NCI-H2171 (cell line): ENCODE data around the gene HLA-DPB1.
"Not testable (repeated sequence)": the region's sequence is repeated elsewhere in the genome, so short reads cannot be mapped to it uniquely, and the experiment has no call there.

Experiments
- DNase-seq: peaks from one replicate; lab custom pipeline; 2025; lab: John Stamatoyannopoulos, UW

The HLA-DPB1 gene

DNA sequence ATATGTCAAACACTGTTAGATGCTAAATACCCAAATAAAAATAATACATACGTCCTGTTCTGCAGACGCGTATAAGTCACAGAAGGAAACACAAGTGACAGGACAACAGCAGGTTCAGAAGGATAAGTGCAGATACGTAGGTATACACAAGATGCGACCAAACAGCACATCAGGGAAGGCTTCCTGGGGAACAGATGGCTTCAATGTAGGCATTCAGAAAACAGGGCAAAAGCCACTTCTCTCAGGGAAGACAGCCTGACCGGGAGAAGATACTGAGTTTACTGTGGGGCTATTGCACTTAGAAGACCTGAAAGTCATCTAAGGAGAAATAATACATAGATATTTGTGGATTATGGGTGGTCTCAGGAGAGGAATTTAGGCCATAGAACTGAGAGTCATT lies 4.2 kb upstream of the HLA-DPB1 start:
- no peak for DNase-seq

DNA sequence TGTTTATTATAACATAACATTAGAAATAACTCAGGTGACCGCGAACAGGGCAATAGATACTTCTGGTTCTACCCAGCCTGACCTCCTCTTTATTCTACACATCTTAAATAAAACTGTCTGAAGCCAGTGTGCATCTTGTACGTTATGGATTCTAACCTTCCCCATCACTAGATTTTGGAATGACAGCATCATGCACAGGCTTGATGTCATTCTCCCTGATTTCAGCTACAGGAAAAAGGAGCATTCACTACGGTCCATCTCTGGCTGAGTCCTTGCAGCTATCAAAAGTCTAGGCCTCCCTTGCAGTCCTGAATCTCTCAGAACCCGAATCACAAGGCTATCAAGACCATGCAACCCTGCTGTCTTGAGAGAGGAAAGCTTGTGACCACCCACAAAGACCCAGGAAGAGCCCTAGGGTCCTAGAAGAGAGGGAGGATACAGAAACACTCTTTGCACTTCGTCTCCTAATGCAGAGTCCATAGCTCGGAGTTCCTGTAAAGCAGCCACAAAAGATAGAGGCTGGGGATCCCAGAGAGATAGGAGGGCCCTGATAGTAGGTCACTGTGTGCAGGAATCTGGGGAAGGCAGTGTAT lies 3.2 kb upstream of the HLA-DPB1 start:
- DNase-seq = no peak

DNA sequence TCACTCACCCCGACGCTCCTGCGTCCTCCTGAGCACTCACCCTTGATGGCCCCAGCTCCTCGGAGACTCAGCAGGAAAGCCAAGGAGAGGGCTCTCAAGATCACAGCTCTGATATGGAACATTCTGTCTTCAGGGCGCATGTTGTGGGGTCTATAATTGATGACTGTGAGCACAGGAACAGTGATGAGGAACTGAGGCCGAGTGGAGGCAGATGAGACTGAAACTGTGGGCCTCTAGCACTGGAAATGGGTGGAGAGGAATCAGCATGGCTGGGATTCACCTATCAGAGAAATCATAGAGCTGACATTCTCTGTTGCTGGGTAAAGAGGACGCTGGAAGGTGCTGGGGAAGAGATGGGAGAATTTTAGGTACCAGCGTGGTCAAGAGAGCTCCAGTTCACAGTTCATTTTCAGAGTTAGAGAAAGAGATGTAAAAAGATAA lies 2.3 kb upstream of the HLA-DPB1 start, which contains the start of gene HLA-DPA1:
Gene HLA-DPA1 (minus strand): TSS at position 219 of the 441 bp plus-strand sequence.
- DNase-seq = no peak

DNA sequence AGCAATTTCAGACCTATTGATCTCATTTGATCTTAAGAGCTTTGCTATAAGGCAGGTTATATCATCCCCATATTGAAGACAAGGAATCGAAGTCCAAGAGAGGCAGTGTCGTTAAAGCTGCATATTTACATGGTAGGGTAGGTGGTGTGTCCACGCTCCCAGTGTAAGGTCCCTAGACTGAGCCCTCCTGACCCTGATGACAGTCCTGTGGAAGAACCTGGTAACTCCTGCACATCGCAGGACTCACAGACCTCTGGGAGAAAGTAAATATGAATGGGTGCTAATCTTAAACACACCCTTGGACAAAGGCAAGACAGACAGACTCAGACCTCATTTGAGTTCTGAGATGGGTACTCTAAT lies 602 bp upstream of the HLA-DPB1 start:
- DNase-seq = no peak

DNA sequence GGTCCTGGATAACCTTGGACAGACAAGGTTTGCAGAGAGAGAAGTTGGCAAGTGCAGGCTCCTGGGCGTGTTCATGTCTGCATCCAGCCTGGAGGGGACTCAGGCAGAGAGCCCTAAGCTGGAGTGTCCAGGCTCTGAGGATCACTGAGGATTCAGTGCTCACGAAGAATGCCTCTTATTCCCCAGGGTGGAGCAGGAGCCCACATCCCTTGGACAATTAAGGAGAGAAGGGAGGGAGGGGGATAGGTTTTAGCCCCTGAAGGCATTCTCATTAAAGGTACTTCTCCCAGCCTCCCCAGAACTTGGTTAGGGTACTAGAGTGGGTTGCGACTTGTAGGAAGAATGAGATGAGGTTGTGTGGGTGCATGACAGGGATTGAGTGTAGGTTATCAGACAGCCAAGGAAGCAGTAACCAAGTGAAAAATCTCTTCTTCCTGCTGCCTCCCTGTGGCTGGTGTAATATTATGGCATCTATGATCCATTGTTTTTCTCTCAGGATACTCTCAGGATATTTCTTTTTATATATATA lies 680 bp downstream of the HLA-DPB1 start:
- DNase-seq = no peak

DNA sequence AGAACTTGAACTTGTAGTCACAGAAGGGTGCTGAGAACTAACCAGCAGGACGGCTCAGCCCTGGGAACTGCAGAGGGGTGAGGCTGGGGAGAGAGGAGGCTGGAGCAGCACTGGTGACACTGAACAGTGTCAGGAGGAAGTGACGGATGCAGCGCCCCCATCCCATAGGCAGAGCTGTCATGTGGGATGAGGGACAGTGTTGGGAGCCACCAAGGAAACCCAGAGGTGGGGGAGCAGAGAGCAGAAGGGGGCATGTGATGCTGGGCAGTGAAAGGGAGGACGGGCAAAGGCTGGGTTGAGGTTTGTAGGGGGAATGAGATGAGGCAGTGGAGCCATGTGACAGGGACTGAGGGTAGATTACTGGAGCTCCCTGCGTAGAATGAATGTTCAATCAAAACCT lies 2.1 kb downstream of the HLA-DPB1 start:
- DNase-seq = no peak

DNA sequence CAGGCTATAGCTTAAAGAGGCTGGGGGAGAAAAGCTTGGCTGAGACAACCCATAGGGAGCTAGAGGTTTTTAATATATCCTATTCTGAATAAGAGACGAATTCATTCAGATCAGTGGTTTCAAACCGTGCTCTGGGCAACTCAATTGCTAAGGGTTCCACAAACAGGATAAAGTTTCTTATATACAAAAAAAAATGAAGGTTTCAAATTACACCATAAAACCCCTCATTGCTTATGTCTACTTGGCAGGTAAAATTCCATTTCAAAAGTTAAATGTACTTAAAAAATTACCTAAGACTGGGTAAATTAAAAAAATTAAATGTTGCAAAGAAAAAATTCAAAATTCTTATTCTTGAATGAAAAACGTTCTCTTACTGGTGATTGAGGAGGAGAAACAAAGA lies 2.7 kb downstream of the HLA-DPB1 start:
- DNase-seq = no peak

DNA sequence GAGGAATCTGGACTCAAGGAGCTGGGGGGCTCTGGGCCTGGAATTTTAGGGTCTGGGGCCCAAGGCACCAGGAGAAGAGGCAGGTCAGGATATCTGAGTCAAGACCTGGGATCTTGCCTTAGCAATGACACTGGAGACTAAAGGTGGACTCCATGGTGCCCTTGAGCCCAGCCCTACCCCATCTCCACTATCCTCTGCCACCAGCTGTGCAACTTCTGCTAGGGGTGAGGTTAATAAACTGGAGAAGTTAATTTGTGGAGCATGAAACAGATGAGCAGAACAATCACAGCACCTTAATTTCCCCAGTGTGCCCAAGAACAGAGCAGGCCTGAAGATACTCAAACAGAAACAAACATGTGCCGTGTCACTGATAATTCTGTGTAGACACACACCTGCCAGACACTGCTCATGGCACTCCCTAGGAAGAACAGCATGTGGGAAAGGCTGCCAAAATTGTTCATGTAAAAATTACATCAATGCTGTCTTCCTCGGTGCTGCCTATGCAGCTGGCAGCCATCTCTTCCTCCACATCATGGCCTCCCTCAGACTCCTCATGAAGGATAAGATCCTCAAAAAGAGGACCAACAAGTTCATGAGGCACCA lies 3.2 kb downstream of the HLA-DPB1 start:
- no peak for DNase-seq

DNA sequence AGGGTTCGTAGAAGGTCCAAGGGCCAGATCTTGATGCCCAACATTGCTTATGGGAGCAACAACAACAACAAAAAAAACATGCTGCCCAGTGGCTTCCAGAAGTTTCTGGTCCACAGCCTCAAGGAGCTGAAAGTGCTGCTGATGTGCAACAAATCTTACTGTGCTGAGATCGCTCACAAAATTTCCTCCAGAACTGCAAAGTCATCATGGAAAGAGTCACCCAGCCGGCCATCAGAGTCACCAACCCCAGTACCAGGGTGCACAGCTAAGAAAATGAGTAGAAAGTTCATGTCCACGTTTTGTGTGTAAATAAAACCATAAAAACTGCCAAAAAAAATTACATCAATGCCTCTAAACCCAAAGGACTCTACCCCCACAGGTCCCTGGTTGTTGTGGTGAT lies 3.8 kb downstream of the HLA-DPB1 start:
- no peak for DNase-seq

DNA sequence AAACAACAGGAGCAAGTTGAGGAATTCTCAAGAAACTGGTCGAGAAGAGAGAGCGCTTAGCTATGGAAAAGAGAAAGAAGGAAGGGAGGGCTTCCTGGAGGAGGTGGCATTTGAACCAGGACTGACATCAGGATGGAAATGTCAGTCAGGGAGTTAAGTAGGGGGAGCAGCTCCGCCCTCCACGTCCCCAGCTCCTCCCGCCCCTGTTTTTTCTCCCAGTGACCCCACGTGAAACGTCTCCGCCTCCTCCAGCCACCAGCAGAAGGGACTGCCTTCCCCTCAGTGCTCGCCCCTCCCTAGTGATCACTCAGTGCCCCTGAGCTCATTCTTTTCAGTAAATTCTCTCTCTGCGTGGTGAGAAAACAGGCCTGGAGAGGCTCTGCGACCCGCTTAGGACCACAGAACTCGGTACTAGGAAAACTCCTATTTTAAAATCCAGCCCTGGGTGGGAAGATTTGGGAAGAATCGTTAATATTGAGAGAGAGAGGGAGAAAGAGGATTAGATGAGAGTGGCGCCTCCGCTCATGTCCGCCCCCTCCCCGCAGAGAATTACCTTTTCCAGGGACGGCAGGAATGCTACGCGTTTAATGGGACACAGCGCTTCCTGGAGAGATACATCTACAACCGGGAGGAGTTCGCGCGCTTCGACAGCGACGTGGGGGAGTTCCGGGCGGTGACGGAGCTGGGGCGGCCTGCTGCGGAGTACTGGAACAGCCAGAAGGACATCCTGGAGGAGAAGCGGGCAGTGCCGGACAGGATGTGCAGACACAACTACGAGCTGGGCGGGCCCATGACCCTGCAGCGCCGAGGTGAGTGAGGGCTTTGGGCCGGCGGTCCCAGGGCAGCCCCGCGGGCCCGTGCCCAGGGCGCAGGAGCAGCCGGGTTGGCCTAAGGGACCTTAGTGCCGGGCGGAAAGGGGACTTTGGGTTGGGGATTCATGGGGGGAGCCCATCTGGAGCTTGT lies 4.6 kb downstream of the HLA-DPB1 start:
- DNase-seq = no peak

DNA sequence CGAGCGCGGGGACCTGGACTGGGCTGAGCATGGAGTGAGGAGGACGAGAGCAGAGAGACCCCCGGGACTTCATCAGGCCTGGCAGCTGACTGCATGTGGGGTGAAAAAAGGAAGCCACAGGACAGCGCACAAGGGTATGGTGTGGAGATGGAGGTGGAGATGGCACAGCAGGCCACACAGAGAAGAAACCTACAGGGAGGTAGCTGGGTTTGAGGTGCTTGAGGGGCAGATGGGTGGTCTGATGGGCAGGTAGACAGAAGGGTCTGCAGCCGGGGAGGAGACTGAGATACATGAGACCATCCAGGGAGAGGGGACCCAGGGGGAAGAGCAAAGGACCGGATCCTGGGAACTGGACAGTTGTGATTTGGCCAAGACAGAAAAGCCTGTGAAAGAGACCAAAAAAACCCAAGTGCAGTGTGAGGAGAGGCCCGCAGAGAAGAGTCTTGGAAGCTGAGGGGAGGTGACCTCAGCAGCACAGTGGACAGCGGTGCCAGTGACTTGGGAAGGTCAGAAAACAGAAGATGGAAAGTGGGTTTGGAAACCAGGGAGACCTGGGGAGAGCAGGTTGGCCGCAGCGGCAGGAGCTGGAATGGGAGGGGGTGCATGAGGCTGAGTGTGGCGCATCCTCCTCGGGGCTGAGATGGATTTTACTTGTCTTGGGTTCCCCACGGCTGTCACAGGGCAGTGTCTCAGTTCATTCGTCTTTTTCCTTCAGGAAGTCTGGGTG lies 5.5 kb downstream of the HLA-DPB1 start:
- no peak for DNase-seq

DNA sequence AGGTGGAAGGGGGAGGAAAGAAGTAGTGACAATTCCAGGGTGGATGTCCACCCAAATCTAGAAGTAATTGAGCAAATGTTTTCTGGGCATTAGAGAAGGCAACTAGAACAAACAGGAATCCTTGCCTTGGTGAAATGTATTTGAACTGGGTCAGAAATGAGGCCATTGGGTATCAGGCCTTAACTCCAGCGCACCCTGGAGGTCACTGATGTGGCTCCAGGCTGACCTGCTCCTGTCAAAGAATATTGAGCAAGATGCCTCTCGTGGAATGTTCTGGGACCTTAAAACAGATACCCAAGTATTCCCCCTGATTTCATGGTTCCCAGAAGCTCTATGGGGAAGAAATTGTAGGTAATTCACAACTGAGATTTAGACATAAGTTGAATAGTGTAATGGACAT lies 6.9 kb downstream of the HLA-DPB1 start:
- no peak for DNase-seq

DNA sequence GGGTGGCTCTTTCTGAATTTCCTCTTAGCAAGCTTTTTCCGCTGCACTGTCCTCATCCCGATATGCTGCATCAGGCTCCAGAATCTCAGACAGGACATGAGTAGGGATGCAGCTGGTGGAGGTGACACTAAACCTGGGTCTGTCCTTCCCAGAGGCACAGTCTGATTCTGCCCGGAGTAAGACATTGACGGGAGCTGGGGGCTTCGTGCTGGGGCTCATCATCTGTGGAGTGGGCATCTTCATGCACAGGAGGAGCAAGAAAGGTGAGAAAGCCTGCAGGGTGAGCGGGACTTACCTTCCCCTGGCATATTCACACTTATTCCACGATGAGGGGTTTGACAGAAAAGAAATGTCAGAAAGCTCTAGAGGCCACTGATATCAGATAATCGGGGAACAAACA lies 9.8 kb downstream of the HLA-DPB1 start:
- DNase-seq = no peak

DNA sequence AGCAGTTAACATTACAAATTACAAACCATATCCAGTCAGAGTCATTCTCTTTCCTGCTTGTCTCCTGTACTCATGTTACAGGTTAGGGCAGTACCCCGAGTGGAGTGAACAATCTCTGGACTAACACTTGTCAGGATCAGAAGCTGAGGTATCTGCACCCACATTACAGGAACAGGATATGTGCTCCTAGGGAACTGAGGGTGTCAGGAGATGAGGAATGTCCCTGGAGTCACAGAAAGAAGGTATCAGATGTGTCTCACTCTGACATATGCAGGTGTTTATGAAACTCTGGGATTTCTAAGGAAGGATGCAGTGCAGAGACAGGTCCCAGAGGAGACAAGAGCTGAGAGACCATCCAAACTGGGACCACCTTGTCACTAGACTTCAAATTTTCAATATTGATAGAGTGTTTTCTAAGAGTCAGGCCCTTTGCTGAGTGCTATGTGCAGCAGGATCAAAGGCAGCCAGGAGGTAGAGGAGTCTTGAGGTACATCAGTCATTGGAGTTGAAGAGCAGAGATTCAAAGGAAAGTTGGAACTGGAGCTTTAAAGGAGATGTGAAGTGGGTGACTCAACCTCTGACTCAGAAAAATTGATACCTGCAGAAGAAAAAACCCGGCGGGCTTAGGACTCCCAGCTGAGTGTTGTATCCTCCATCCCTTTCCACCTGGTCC lies 12.6 kb downstream of the HLA-DPB1 start:
- DNase-seq = no peak

DNA sequence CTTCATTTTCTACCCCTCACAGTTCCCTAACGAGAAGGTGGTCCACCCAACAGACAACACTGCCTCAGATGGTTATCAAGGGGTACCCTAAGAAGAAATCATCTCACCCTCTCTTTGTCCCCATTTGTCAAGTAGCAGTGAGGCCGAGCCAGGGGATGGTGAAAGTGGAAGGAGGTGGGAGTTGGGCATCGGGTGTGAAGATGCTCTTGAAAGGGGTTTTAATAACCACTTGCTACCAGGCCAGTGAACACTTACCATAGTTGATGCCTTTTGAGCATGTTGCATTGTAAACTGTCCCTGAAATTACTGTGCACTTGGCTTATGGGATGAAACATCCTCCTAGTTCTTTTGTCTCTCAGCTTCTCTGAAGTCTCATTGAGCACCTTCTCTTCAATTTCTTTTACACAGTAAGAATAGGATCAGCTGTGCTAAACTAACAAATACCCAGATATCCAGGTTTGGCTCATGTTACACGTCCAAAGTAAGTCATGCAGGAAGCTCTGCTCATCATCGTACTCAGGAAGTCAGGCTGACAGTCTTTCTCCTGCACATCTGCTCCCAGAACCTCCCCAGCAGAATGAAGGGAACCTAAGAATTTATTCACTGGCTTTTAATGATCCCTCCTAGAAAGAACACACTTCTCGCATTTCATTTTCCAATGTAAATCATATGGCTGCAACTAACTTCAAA lies 13.3 kb downstream of the HLA-DPB1 start:
- DNase-seq = no peak

DNA sequence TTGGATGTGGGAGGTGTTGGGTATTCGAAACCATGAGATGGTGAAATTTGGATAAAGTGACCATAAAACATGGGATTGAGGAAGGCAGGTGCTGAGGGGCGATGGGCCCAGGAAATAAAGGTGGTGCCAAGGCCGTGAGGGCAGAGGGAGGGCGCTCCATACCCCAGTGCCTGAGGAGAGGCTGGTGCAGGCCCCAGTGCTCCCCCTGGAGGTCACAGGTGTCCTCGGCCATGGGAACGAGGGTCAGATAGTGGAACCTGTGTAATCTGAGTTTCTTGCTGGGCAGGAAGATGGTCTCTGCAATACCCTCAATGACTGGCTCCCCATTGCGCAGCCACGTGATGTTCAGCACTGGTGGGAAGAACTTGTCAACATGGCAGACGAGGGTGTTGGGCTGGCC lies 16.2 kb downstream of the HLA-DPB1 start:
- no peak for DNase-seq

DNA sequence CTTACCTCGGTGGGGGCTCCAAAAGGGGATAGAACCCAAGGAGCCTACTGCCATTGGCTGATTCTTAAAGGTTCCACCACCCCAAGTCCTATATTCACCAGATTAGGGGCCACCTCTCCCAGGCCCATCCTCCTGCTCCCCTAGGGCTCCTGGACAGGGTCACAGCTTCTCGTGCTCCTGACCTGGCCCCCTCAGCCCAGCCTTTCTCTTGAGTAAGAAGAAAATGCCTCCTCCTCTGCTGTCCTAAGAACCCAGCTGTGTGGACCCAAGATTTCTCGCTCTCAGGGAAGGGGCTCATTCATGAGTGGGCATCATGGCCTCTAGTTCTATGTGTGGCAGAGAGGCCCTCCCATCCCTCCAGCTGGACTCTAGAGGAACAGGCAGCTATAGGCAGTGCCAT lies 16.6 kb downstream of the HLA-DPB1 start:
- no peak for DNase-seq

DNA sequence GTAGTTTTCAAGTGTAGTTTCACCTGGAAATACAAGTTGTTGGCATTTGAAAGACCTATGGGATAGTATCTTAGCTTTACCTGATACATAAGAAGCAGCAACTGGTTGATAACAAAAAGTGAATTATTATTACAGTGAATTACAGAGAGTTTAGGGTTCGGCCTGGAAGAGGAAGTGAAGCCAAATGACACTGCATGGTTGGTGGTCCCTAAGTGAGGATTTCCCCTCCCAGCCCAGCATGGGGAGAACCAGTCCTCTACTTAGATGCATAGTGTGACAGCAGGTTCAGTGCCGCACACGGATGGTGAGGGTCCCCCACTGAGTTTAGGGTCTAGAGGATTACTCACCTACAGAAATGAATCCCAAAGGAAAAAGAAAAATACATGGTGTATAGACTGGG lies 18.1 kb downstream of the HLA-DPB1 start:
- no peak for DNase-seq

DNA sequence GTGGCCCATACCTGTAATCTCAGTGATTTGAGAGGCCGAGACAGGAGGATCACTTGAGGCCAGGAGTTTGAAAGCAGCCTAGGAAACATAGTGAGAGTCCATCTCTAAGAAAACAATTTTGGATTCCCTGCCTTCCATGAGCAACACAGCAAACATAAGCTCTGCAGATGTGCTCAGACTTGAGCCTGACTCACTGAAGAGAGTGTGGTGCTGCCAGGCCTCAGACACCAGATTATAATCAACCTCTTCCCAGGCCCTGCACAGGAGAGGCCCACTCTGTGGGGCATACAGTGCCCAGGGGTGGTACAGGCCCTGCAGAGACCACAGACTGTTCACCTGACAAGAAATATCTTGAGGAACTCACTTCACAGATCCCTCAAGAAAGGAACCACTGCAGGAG lies 19.9 kb downstream of the HLA-DPB1 start:
- no peak for DNase-seq

DNA sequence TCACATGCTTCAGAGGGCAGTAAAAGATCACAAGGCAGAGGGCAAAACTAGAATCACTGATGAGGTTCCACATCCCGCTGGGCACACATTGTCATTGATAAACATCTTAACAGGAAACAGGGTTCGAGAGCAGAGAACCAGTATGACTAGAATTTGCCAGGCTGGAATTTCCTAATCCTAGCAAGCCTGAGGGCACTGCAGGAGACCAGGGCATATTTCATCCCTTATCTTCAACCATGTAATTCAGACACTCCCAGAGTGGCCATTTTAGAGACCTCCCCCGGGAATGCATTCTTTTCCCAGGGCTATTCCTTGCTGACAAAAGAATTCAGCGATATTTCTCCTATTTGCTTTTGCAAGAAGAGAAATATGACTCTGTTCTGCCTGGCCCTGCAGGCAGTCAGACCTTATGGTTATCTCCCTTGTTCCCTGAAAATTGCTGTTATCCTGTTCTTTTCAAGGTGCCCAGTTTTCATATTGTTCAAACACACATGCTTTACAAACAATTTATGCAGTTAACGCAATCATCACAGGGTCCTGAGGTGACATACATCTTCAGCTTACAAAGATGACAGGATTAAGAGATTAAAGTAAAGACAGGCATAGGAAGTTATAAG lies 25.4 kb downstream of the HLA-DPB1 start:
- not testable (repeated sequence) for DNase-seq

DNA sequence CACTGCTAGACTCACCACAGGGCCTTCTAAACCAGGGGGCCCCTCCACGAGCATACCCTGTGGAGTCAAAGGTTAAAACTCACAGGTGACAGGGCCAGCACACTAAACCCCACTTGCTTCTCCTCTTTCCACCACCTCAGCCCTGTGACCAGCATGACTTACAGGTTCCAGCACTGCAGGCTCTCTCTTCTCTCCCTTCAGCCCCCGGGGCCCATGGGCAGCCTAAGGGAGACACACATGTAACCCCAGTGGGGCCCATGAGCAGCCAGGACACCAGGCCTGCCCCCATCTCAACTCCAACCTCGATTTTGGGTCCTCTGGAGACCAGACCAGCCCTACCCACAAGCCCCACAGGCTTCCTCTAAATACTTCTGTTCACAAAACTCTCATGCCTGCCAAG lies 28.0 kb downstream of the HLA-DPB1 start:
- no peak for DNase-seq
